OCI-M1 (cell line): Measurements from ENCODE around the gene TRAT1.
A peak's percentile ranks its signal among the peaks of the same experiment; 100 is the strongest.

Experiments
- DNase-seq: peaks from one replicate; lab custom pipeline; 2025; lab: John Stamatoyannopoulos, UW

Gene TRAT1

DNA sequence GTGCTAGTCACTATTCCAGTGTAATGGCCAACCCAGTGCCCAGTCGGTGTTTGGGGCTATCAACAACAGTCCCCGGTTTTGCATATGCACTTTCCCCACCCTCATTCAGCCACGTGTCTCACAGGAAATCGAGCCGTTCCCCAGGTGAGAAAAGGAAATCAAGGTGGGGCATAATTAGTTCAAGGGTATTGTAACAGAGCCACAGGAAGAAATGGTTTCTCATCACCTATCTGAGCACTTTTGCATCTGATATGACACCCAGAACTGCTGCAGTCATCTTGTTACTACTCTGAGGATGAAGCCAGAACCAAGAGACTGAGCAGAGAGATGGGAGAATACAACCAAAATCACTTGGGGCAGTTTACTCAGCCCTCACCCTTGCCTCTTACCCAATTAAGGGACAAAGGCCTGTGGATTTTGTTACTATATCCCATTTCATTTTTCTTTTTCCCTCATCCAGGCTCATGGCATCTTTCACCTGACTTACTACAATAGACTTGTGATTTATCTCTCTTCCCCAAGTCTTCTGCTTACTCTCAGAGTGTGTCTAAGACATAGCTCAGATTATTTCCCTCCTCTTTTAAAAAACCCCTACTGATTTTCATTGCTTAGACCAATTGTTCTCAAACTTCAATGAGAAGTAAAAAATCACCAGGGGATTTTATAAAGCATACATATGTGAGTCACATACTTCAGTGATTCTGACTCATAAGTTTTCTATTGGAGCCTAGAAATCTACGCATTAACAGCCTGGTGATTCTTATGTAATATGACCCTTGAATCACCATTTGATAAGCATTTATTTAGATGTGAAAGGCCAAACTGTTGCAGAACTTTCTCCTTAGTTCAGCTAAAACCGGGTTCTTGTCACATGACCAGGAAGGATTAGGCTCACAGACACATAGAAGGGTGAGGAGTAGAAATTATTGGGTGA lies 40.5 kb downstream of the TRAT1 start:
- DNase-seq: no peak

DNA sequence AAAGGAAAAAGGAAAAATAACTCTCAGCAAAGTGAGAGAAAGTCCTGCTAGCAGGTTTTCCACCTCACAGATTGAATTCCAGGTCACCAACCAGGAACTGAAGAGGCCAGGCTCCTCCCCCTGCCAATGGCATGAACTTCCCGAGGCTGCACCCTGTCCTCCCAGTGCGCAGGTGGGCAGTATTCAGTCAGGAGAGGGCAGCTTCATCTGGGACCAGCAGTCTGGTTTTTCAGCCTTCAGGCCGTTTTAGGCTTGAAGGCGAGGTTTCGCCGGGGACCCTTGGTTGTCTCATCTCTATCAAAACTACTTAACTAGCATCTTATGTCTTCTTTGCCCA lies 41.2 kb downstream of the TRAT1 start:
- no peak for DNase-seq

DNA sequence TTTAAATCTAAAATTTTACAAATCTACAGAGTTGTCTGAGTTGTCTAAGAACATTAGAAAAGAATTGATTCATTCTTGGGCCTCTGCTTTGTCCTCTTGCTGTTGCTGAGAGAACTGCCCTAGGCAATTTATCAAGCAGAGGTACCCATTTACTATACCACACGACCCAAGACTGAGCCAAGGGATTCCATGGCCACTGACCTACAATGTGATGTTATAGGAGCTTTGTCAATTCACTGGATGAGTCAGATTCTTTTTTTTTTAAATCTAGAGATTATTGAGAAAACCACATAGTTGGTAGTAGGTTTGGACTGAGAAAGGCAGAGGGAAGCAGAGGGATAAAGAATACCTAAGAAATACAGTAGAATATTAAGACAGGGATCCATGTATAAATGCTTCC lies 55.3 kb downstream of the TRAT1 start:
- DNase-seq: no peak

DNA sequence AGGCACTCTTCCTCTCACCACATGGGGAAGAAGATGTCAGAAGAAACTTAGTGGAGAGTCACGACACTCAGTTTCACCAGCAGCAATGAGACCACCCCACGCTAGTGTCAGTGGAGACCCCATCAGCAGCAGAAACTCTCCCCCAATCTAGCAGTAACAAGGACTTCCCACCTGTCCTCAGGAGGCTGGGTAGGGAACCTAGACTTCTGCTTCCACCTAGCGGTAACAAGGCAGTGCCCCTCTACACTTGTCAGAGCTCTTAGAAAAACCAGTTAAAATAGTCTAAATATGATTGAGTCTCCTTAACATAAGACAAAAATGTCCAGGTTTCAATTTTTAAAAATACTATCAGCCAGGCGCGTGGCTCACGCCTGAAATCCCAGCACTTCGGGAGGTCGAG lies 57.3 kb downstream of the TRAT1 start:
- peak; percentile 17 for DNase-seq

DNA sequence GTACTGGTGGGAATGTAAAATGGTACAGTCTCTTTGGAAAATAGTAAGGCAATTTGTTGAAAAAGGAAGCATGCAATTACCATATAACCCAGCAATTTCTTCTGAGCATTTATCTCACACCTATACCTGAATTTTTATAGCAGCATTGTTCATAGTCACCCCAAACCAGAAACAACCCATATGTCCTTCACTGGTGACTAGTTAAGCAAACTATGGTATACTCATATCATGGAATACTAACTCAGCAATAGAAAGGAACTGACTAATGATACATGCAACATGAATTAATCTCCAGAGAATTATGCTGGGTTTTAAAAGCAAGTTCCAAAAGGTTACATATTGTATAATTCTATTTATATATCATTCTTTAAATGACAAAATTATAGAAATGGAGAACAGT lies 60.2 kb downstream of the TRAT1 start:
- no peak for DNase-seq

DNA sequence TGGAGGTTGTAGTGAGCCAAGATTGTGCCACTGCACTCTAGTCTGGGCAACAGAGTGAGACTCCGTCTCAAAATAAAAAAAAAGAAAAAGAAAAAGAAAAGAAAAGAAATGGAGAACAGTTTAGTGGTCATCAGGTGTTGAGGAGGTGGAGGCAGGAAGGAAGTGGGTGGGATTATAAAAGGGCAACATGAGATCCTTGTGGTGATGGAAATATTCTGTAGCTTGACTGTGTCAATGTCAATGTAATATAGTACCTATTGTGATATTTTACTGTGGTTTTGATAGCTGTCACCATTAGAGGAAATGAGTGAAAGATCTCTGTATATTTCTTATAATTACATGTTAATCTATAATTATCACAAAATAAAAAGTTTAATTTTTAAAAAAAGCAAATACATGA lies 60.8 kb downstream of the TRAT1 start:
- DNase-seq: no peak

DNA sequence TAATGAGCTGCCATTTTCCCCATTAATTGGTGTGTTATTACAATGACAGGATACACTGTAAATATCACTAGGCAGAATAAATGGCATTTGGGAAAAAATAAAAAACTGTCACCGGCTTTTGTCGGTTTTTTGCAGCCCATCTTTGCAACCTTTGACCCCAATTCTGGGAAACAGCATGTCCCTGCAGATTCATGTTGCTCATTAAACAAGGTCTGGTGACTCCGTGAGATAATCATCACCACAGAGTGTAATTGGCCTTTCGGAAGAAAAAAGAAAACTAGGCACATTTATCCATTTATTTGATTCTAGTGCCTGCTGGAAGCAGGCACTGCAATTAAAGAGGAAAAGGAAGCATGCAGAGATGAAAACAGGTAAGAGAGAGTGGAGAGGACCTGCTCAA lies 64.5 kb downstream of the TRAT1 start:
- no peak for DNase-seq

DNA sequence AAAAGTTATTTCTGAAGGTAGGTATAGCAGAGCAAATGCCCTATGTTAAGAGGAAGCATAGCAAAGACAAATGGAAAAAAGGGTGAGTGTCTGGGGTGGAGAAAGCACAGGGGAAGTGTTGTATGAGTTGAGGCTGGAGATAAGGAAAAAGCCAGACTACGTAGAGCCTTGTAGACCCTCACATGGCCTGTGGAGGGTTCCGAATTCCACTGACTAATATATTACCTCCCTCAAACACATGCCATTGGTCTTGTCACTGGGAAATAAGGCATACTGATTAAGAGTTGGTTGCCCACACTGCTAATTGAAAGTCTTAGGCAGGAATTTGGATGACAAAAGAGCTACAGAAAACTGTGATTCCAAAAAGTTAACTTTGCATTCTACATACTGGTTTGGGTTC lies 65.2 kb downstream of the TRAT1 start:
- no peak for DNase-seq

DNA sequence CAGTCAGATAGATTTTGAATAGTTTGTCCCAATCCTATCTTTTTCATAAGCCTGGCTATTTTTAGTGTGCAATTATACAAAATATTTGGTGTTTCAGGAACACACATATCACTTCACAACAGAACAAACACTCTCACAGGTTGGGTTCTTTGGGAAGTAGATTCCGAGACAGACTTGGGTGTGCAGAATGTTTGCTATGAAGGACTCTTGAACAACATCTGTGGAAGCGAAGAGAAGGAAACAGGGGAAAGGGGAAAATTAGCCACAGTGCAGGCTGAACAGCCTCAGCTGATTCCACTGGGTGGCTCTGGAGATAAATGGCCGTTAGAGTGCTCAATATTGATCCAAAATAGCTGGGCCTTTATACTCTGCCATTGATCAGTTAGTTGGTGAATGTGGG lies 69.2 kb downstream of the TRAT1 start:
- no peak for DNase-seq

DNA sequence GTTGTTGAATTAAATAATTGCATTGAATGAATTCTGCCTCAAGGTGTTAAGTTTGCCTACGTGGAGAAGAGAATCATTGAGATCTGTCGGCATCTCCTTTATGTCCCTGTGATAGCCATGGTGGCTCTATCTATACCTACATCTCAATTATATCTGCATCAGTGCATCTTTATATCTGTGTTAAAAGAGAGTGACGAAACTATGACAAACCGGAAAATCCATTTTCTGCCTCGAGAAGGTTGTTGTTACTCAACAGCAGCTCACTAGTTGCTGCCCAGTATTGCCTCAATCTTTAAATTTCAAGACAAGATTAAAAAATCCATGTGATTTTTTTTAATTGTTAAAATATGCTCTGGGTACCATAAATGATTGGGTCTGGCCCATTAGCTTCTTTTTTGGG lies 72.4 kb downstream of the TRAT1 start:
- DNase-seq: no peak

DNA sequence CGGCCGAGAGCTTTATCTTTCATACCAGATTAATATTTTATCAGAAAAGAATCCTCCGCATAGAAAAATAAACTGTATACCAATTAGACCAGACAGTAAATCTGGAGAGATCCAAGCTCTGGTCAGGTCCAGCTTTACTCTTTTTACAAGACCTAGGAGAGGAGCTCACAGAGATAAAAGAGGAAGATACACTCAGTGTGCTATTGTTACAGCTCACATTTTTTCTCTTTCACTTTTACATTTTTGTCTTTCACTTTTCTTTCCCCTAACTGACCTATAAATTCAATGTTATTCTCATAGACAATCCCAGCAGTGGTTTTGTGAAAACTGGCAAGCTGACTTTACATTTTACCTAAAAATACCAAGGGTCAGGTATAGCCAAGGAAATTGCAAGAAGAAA lies 75.3 kb downstream of the TRAT1 start:
- peak; percentile 62 for DNase-seq

DNA sequence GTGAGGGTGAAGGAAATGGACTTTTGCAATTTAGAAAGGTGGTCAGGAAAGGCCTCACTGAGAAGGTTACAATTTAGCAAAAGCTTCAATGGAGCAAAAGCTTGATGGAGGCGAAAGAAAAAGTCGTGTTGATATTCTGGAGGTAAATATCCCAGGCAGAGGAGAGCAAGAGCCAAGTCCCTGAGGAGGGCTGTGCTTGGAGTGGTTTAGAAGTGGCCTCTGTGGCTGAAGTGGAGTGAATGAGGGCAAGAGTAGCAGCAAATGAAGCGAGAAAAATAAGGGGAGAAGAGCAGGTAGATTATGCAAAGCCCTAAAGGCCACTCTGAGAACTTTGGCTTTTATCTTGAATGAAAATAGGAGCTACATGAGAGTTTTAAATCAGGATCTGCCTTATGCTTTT lies 76.9 kb downstream of the TRAT1 start:
- no peak for DNase-seq
